Activated naive CD4-positive, alpha-beta T cell treated with anti-CD3 and anti-CD28 coated beads, Interleukin-2, amount 50 U/mL, for 24 hours (primary cell): ENCODE results near the gene HLX.

Source experiments
- H3K27ac Mint-ChIP-seq: one replicate; pipeline ENCODE4 v1.8.0; 2021; ENCODE audit warnings: mild to moderate bottlenecking, mixed read lengths
- H3K27me3 Mint-ChIP-seq: one replicate; pipeline ENCODE4 v1.8.0; 2021; ENCODE audit warnings: mixed read lengths
- H3K36me3 Mint-ChIP-seq: one replicate; pipeline ENCODE4 v1.8.0; 2021; ENCODE audit warnings: mixed read lengths
- H3K4me1 Mint-ChIP-seq: one replicate; pipeline ENCODE4 v1.8.0; 2021; ENCODE audit warnings: mixed read lengths
- H3K4me3 Mint-ChIP-seq: one replicate; pipeline ENCODE4 v1.8.0; 2021; ENCODE audit warnings: mild to moderate bottlenecking, mixed read lengths
- H3K9me3 Mint-ChIP-seq: one replicate; pipeline ENCODE4 v1.8.0; 2021; ENCODE audit warnings: mixed read lengths

The HLX gene

GRCh38 chr1:220889333-220889732 lies 10.1 kb downstream of the HLX start:
- H3K4me3 Mint-ChIP-seq = no peak overlapping the region
- no peak overlapping the region for H3K27ac Mint-ChIP-seq

GRCh38 chr1:220889848-220890287 lies 10.6 kb downstream of the HLX start:
- Mint-ChIP-seq H3K4me1 (no peaks in the 10 kb centered on the region), H3K4me3 (no peak overlapping the region), H3K36me3 (no peaks in the 10 kb centered on the region), H3K27me3 (peaks cover 66% of the 10 kb centered on the region), H3K9me3 (no peaks in the 10 kb centered on the region), H3K27ac (no peak overlapping the region)

More at GRCh38 chr1:220889333-220889732, 10.1 kb downstream of the HLX start:
- no peaks in the 10 kb centered on the region for H3K9me3 Mint-ChIP-seq
- H3K4me1 Mint-ChIP-seq = no peaks in the 10 kb centered on the region
- H3K36me3 Mint-ChIP-seq = no peaks in the 10 kb centered on the region
- H3K27me3 Mint-ChIP-seq = peaks cover 65% of the 10 kb centered on the region

- H3K4me3 Mint-ChIP-seq = no peak overlapping the region
- H3K4me1 Mint-ChIP-seq = no peaks in the 10 kb centered on the region
- H3K36me3 Mint-ChIP-seq = no peaks in the 10 kb centered on the region
- no peaks in the 10 kb centered on the region for H3K9me3 Mint-ChIP-seq
- peaks cover 66% of the 10 kb centered on the region for H3K27me3 Mint-ChIP-seq
- no peak overlapping the region for H3K27ac Mint-ChIP-seq
Measured at GRCh38 chr1:220890602-220891001, 11.4 kb downstream of the HLX start.

- Mint-ChIP-seq H3K9me3 (no peaks in the 10 kb centered on the region), H3K4me3 (no peak overlapping the region), H3K36me3 (no peaks in the 10 kb centered on the region), H3K27me3 (peaks cover 63% of the 10 kb centered on the region), H3K27ac (no peak overlapping the region), H3K4me1 (no peaks in the 10 kb centered on the region)
Measured at GRCh38 chr1:220891224-220892085, 12.2 kb downstream of the HLX start.

- Mint-ChIP-seq H3K27ac (no peak overlapping the region), H3K4me1 (no peaks in the 10 kb centered on the region), H3K4me3 (no peak overlapping the region), H3K27me3 (peaks cover 60% of the 10 kb centered on the region), H3K36me3 (no peaks in the 10 kb centered on the region), H3K9me3 (peaks cover 2% of the 10 kb centered on the region)
Measured at GRCh38 chr1:220892086-220892376, 12.8 kb downstream of the HLX start.

GRCh38 chr1:220892997-220893700 lies 13.9 kb downstream of the HLX start:
- H3K27me3 Mint-ChIP-seq = peaks cover 60% of the 10 kb centered on the region
- no peaks in the 10 kb centered on the region for H3K36me3 Mint-ChIP-seq
- no peak overlapping the region for H3K4me3 Mint-ChIP-seq
- no peaks in the 10 kb centered on the region for H3K4me1 Mint-ChIP-seq
- peaks cover 6% of the 10 kb centered on the region for H3K9me3 Mint-ChIP-seq
- no peak overlapping the region for H3K27ac Mint-ChIP-seq

- H3K36me3 Mint-ChIP-seq = no peaks in the 10 kb centered on the region
- no peaks in the 10 kb centered on the region for H3K4me1 Mint-ChIP-seq
- no peak overlapping the region for H3K4me3 Mint-ChIP-seq
- H3K27me3 Mint-ChIP-seq = peaks cover 57% of the 10 kb centered on the region
- H3K27ac Mint-ChIP-seq = no peak overlapping the region
- H3K9me3 Mint-ChIP-seq = peaks cover 6% of the 10 kb centered on the region
Measured at GRCh38 chr1:220893701-220894024, 14.4 kb downstream of the HLX start.

- Mint-ChIP-seq H3K4me1 (no peaks in the 10 kb centered on the region), H3K9me3 (peaks cover 6% of the 10 kb centered on the region), H3K36me3 (no peaks in the 10 kb centered on the region), H3K4me3 (no peak overlapping the region), H3K27ac (no peak overlapping the region), H3K27me3 (peaks cover 53% of the 10 kb centered on the region)
Measured at GRCh38 chr1:220894025-220894923, 15.0 kb downstream of the HLX start.

- H3K4me1 Mint-ChIP-seq = no peaks in the 10 kb centered on the region
- H3K36me3 Mint-ChIP-seq = no peaks in the 10 kb centered on the region
- peaks cover 6% of the 10 kb centered on the region for H3K9me3 Mint-ChIP-seq
- no peak overlapping the region for H3K4me3 Mint-ChIP-seq
- no peak overlapping the region for H3K27ac Mint-ChIP-seq
- H3K27me3 Mint-ChIP-seq = peaks cover 48% of the 10 kb centered on the region
Measured at GRCh38 chr1:220894924-220895256, 15.6 kb downstream of the HLX start.

GRCh38 chr1:220895412-220895946 lies 16.2 kb downstream of the HLX start:
- Mint-ChIP-seq H3K9me3 (peaks cover 6% of the 10 kb centered on the region), H3K4me1 (no peaks in the 10 kb centered on the region), H3K27ac (no peak overlapping the region), H3K36me3 (no peaks in the 10 kb centered on the region), H3K27me3 (peaks cover 42% of the 10 kb centered on the region), H3K4me3 (no peak overlapping the region)

- no peak overlapping the region for H3K4me3 Mint-ChIP-seq
- H3K27me3 Mint-ChIP-seq = peaks cover 38% of the 10 kb centered on the region
- H3K9me3 Mint-ChIP-seq = peaks cover 6% of the 10 kb centered on the region
- H3K27ac Mint-ChIP-seq = peak overlapping the region; percentile 31
- H3K36me3 Mint-ChIP-seq = no peaks in the 10 kb centered on the region
- H3K4me1 Mint-ChIP-seq = no peaks in the 10 kb centered on the region
Measured at GRCh38 chr1:220896092-220896491, 16.8 kb downstream of the HLX start.

GRCh38 chr1:220900842-220901241 lies 21.6 kb downstream of the HLX start:
- Mint-ChIP-seq H3K36me3 (no peaks in the 10 kb centered on the region), H3K27me3 (peaks cover 12% of the 10 kb centered on the region), H3K4me3 (no peak overlapping the region), H3K9me3 (peaks cover 6% of the 10 kb centered on the region), H3K27ac (no peak overlapping the region), H3K4me1 (no peaks in the 10 kb centered on the region)

- peaks cover 11% of the 10 kb centered on the region for H3K27me3 Mint-ChIP-seq
- no peaks in the 10 kb centered on the region for H3K4me1 Mint-ChIP-seq
- H3K4me3 Mint-ChIP-seq = no peak overlapping the region
- no peaks in the 10 kb centered on the region for H3K36me3 Mint-ChIP-seq
- H3K9me3 Mint-ChIP-seq = peaks cover 5% of the 10 kb centered on the region
- H3K27ac Mint-ChIP-seq = no peak overlapping the region
Measured at GRCh38 chr1:220901881-220902280, 22.6 kb downstream of the HLX start.

- Mint-ChIP-seq H3K27me3 (peaks cover 10% of the 10 kb centered on the region), H3K27ac (no peak overlapping the region), H3K9me3 (no peaks in the 10 kb centered on the region), H3K4me3 (no peak overlapping the region), H3K4me1 (no peaks in the 10 kb centered on the region), H3K36me3 (no peaks in the 10 kb centered on the region)
Measured at GRCh38 chr1:220902916-220903315, 23.7 kb downstream of the HLX start.

GRCh38 chr1:220904876-220905275 lies 25.6 kb downstream of the HLX start:
- Mint-ChIP-seq H3K4me1 (no peaks in the 10 kb centered on the region), H3K27ac (no peak overlapping the region)

More at GRCh38 chr1:220904876-220905275, 25.6 kb downstream of the HLX start:
- Mint-ChIP-seq H3K9me3 (no peaks in the 10 kb centered on the region), H3K4me3 (no peak overlapping the region), H3K27me3 (peaks cover 9% of the 10 kb centered on the region), H3K36me3 (no peaks in the 10 kb centered on the region)
